ENCODE measurements around the gene RELN.

Gene RELN

DNA sequence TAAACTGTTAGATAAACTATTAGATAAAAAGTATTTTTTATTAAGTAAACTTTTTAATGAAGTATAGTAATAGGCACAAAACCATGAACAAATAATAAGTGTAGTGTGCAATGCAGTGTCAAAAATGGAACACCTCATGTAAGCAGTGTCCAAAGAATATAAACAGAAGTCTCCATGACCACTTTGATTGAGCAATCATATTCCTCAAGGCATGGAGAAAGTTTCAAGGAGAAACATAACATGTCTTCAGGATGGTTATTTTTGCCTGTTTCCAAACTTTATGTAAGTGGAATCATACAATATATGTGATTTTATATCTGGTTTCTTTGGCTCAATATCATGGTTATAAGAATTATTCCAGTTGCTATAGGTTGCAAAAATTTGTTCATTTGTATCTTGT is 6.1 kb upstream of the RELN start:
- no peak overlapping the region for H3K27ac ChIP-seq
- CTCF ChIA-PET: no interaction called here
- POLR2A ChIA-PET (ENCODE audit: low non-redundant PET): no interaction called here
- TF ChIP-seq, protein P1, sequence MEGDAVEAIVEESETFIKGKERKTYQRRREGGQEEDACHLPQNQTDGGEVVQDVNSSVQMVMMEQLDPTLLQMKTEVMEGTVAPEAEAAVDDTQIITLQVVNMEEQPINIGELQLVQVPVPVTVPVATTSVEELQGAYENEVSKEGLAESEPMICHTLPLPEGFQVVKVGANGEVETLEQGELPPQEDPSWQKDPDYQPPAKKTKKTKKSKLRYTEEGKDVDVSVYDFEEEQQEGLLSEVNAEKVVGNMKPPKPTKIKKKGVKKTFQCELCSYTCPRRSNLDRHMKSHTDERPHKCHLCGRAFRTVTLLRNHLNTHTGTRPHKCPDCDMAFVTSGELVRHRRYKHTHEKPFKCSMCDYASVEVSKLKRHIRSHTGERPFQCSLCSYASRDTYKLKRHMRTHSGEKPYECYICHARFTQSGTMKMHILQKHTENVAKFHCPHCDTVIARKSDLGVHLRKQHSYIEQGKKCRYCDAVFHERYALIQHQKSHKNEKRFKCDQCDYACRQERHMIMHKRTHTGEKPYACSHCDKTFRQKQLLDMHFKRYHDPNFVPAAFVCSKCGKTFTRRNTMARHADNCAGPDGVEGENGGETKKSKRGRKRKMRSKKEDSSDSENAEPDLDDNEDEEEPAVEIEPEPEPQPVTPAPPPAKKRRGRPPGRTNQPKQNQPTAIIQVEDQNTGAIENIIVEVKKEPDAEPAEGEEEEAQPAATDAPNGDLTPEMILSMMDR (conservative IDR thresholded peaks at IDR 0.05; ENCODE audit: low read depth): no peak
- no peak for DNase-seq (ENCODE audit: low spot score)

DNA sequence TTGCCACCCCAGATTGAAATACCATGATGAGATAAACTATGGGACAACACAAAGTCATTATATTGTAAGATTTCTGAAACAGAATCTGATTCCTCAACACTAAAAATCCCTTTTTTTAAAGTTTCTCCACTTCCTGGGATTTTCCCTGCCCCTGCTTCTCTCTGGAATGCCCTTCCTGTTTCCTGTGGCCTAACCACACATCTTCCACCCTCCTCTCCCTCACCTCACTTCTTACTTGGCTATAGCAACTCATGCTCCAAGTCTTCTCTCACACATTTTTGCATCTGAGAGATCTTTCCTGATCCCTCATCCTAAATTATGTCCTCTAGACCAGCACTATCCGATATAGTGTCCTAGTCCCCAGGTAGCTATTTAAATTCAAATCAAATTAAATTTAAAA is 4.1 kb upstream of the RELN start:
- TF ChIP-seq, protein P1 (conservative IDR thresholded peaks at IDR 0.05; ENCODE audit: low read depth): no peak
- ChIA-PET POLR2A (ENCODE audit: low non-redundant PET) (no interaction called here), CTCF (interaction anchor here (0.6 kb wide), 1 partner anchor 14 kb away, joined by 3 read pairs; no protein-coding TSS in a partner anchor)
- no peak overlapping the region for H3K27ac ChIP-seq
- DNase-seq (ENCODE audit: low spot score): no peak

DNA sequence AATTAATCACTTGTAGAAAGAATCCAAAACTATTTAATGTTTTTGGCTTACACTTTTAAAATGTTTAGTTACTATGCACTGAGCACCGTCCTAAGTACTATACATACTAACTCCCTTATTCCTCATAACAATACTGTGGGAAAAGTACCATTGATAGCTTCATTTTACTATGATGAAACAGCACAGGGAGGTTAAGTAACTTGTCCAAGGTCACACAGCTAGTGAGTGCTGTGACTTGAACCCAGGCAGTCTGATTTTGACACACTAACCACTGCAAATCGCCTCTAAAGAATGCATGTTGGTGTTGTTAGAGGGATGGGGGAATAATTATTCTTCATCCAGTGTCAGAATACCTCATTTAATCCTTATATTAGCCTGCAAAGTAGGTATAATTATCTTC is 1.9 kb upstream of the RELN start:
- TF ChIP-seq, protein P1 (conservative IDR thresholded peaks at IDR 0.05; ENCODE audit: low read depth): no peak
- CTCF ChIA-PET: no interaction called here
- no peak for DNase-seq (ENCODE audit: low spot score)
- no peak overlapping the region for H3K27ac ChIP-seq
- POLR2A ChIA-PET (ENCODE audit: low non-redundant PET): interaction anchor here (0.6 kb wide), 1 partner anchor 11 kb away, joined by 3 read pairs; no protein-coding TSS in a partner anchor

DNA sequence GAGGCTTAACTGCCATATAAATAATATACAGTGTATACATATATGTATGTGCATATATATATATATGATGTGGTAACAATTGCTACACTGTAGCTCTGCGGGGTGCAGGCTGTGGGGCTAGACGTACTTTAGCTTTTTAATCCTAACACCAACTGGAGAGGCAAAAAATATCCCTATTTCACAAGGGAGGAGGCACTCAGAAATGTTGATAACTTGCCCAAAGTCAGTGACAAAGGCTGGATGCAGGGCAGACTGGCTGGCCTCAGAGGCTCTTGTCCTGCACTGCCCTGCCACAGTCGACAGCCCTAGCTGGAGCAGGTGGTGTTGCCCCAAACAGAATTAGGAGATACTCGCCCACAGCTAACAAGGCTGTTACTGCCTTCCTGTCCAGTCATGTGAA is 1.5 kb upstream of the RELN start:
- TF ChIP-seq, protein P1 (conservative IDR thresholded peaks at IDR 0.05; ENCODE audit: low read depth): no peak
- ChIA-PET CTCF (no interaction called here), POLR2A (ENCODE audit: low non-redundant PET) (no interaction called here)
- no peak overlapping the region for H3K27ac ChIP-seq
- DNase-seq (ENCODE audit: low spot score): no peak

DNA sequence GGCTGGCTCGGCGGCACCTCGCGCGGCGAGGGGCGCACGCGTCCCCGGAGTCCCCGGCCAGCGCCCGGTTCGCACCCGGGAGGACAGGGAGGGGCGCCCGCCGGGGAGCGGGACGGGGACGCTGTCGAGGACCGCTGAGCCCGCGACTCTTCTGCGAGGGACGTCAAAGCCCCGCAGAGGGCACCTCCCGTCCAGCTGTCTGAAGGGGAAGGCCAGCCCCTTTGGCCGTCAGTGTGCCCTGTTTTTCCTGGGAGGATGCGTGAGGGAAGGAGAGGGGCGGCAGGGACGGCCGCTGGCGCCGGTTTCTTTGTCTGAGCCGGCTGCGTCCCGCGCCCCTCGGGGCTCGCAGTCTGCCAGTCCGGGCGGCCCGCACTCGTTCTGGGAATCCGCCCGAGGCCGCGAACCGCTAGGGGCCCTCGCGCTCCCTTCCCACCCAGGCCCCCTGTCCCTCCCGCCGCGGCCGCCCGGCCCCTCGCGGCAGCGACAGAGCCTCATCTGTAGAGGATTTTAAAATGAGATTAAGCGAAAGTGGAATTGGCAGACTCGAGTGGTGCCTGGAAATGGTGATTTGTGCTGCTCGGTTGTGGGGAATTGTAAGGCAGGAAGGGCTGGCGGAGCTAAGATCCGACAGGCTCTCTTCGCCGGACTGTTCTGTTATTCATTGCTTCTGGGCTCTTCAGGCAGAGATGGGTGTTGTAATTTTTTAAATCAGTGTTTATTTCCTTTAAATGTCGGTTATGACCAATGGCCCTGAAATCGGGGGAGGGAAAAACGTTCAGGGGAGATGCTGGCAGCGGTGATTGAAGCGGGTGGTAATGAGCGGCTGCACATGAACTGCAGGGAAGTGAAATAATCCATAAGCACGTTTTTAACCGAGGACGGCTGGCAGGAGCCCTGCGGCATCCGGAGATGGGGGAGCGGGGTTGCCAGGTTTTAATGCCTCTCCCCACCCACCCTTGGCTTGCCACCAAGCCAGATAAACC is 618 bp upstream of the RELN start:
- H3K27ac ChIP-seq: no peak overlapping the region
- ChIA-PET CTCF (no interaction called here), POLR2A (ENCODE audit: low non-redundant PET) (no interaction called here)
- no peak for DNase-seq (ENCODE audit: low spot score)
- TF ChIP-seq, protein P1 (conservative IDR thresholded peaks at IDR 0.05; ENCODE audit: low read depth): no peak

DNA sequence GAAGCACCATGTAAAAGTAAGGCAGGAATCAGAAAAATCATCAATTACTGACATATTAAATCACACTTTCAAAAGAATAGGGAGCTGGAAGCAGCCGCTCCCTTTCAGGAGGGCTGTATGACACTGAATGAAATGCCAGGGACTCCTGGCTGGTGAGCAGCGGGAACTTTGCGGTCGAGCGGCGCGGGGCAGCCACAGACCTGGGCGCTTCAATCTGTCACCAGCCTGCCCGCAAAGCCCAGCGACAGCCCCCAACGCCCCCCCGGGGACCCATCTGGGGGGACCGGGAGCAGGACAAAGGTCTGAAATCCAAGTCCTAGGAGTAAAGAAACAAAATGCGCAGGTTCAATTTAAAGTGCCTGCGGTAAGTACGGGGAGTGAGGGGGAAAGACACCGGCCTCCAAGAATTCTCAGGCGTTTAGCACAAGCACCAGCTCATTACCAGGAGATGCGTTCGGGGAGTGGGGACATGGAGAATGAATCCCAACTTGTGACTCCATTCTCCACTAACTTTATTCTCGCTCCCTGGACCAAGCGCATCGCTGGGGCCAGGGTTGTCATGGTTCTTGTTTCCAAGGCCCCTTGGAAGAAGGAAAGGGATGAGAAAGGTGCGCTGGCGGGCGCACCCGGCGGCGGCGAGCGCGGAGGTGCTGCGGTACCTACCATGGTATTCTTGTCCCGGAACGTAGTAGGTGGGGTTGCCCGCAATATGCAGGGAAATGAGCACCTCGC is 824 bp downstream of the RELN start:
- H3K27ac ChIP-seq: no peak overlapping the region
- ChIA-PET CTCF (interaction anchor here (0.6 kb wide), 2 partner anchors 85 to 142 kb away, joined by 3 to 4 read pairs; no protein-coding TSS in a partner anchor), POLR2A (ENCODE audit: low non-redundant PET) (no interaction called here)
- no peak for DNase-seq (ENCODE audit: low spot score)
- TF ChIP-seq, protein P1 (conservative IDR thresholded peaks at IDR 0.05; ENCODE audit: low read depth): no peak

All from RWPE1 (cell line).